ENCODE results near the gene CCDC85A.

DNA sequence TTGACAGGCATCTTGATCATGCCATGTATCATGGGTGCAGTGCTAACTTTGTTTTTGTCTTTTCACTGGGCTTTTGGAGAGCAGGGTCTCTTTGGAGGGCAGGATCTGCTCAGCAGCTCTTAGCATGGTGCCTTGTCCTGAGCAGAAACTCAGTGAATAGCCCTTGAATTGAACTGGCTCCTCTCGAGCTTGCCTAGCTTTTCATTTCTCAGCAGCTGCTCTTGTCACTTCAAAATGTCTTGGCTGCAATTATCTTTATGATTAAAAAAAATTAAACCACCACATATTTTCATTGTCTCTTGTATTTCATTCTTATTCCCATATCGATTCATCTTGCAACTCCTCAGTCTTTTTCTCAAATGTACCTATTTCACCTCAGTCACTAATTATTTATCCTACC is 50.5 kb downstream of the CCDC85A start:
- TF ChIP-seq MAFK (IDR thresholded peaks at IDR 0.05; ENCODE audit: low read depth, low read length) = no peak
- TF ChIP-seq, protein P1, sequence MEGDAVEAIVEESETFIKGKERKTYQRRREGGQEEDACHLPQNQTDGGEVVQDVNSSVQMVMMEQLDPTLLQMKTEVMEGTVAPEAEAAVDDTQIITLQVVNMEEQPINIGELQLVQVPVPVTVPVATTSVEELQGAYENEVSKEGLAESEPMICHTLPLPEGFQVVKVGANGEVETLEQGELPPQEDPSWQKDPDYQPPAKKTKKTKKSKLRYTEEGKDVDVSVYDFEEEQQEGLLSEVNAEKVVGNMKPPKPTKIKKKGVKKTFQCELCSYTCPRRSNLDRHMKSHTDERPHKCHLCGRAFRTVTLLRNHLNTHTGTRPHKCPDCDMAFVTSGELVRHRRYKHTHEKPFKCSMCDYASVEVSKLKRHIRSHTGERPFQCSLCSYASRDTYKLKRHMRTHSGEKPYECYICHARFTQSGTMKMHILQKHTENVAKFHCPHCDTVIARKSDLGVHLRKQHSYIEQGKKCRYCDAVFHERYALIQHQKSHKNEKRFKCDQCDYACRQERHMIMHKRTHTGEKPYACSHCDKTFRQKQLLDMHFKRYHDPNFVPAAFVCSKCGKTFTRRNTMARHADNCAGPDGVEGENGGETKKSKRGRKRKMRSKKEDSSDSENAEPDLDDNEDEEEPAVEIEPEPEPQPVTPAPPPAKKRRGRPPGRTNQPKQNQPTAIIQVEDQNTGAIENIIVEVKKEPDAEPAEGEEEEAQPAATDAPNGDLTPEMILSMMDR (conservative IDR thresholded peaks at IDR 0.05; ENCODE audit: low read depth, low read length) = no peak
- no peak for TF ChIP-seq SMC3 (IDR thresholded peaks at IDR 0.05; ENCODE audit: low read depth, low read length)
- TF ChIP-seq MAZ (IDR thresholded peaks at IDR 0.05; ENCODE audit: borderline replicate concordance, low read depth, low read length) = no peak
- TF ChIP-seq, protein P2, sequence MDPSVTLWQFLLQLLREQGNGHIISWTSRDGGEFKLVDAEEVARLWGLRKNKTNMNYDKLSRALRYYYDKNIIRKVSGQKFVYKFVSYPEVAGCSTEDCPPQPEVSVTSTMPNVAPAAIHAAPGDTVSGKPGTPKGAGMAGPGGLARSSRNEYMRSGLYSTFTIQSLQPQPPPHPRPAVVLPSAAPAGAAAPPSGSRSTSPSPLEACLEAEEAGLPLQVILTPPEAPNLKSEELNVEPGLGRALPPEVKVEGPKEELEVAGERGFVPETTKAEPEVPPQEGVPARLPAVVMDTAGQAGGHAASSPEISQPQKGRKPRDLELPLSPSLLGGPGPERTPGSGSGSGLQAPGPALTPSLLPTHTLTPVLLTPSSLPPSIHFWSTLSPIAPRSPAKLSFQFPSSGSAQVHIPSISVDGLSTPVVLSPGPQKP (IDR thresholded peaks at IDR 0.05; ENCODE audit: borderline replicate concordance, low read depth, low read length) = no peak
- TF ChIP-seq, protein P3, sequence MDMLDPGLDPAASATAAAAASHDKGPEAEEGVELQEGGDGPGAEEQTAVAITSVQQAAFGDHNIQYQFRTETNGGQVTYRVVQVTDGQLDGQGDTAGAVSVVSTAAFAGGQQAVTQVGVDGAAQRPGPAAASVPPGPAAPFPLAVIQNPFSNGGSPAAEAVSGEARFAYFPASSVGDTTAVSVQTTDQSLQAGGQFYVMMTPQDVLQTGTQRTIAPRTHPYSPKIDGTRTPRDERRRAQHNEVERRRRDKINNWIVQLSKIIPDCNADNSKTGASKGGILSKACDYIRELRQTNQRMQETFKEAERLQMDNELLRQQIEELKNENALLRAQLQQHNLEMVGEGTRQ (IDR thresholded peaks at IDR 0.05; ENCODE audit: low read depth, low read length) = no peak
- TF ChIP-seq POLR2A (IDR thresholded peaks at IDR 0.05; ENCODE audit: low read depth, low read length) = no peak
- TF ChIP-seq RFX5 (IDR thresholded peaks at IDR 0.05; ENCODE audit: low read depth, low read length) = no peak
- TF ChIP-seq MXI1 (IDR thresholded peaks at IDR 0.05; ENCODE audit: borderline replicate concordance, low read depth, low read length) = no peak
- no peak for TF ChIP-seq FOS (IDR thresholded peaks at IDR 0.05; ENCODE audit: low read depth, low read length)
- TF ChIP-seq CEBPB (IDR thresholded peaks at IDR 0.05; ENCODE audit: low read depth, low read length) = no peak
- TF ChIP-seq NFE2L2 (IDR thresholded peaks at IDR 0.05; ENCODE audit: low read depth, low read length) = no peak
- TF ChIP-seq RAD21 (IDR thresholded peaks at IDR 0.05; ENCODE audit: low read length) = no peak
- no peak for TF ChIP-seq BHLHE40 (IDR thresholded peaks at IDR 0.05; ENCODE audit: low read depth, low read length)

Data from IMR-90 (cell line).